NT2/D1 (cell line): ENCODE results near the gene FANCM.
"Not testable (repeated sequence)": the region's sequence is repeated elsewhere in the genome, so short reads cannot be mapped to it uniquely, and the experiment has no call there.

Source experiments
- DNase-seq: peaks from one replicate; pipeline ENCODE4 v3.0.0-alpha.2; 2011; ENCODE audit warnings: low read depth, low spot score
- H3K27me3 ChIP-seq: 2 replicates; pipeline ENCODE4 v1.6.0; 2011; ENCODE audit warnings: mild to moderate bottlenecking; ENCODE audit not compliant: insufficient read length, insufficient read depth
- H3K36me3 ChIP-seq: 2 replicates; pipeline ENCODE4 v1.6.1; 2011; ENCODE audit warnings: mild to moderate bottlenecking, low read length, mixed read lengths; ENCODE audit not compliant: insufficient read depth, insufficient read length
- H3K4me1 ChIP-seq: 2 replicates; pipeline ENCODE4 v1.5.1; 2011; ENCODE audit not compliant: insufficient read depth, insufficient read length
- H3K4me3 ChIP-seq: 2 replicates; pipeline ENCODE4 v1.5.1; 2011; ENCODE audit warnings: low read depth; ENCODE audit not compliant: insufficient read length
- H3K9ac ChIP-seq: 2 replicates; pipeline ENCODE4 v1.6.0; 2011; ENCODE audit warnings: low read depth; ENCODE audit not compliant: insufficient read length
- H3K9me3 ChIP-seq: 2 replicates; pipeline ENCODE4 v1.5.1; 2011; ENCODE audit warnings: mild to moderate bottlenecking, low read length; ENCODE audit not compliant: insufficient read depth
- SUZ12 ChIP-seq: IDR thresholded peaks from 2 replicates; pipeline ENCODE4 v1.6.1; 2011; ENCODE audit not compliant: insufficient read length, insufficient read depth; ENCODE audit errors: extremely low read depth
- YY1 ChIP-seq: IDR thresholded peaks from 2 replicates; pipeline ENCODE4 v1.6.1; 2011; ENCODE audit not compliant: insufficient read length, insufficient read depth
- ZNF274 ChIP-seq: IDR thresholded peaks from 2 replicates; pipeline ENCODE4 v1.6.1; 2011; ENCODE audit warnings: mild to moderate bottlenecking, low read depth, low read length

Gene FANCM

DNA sequence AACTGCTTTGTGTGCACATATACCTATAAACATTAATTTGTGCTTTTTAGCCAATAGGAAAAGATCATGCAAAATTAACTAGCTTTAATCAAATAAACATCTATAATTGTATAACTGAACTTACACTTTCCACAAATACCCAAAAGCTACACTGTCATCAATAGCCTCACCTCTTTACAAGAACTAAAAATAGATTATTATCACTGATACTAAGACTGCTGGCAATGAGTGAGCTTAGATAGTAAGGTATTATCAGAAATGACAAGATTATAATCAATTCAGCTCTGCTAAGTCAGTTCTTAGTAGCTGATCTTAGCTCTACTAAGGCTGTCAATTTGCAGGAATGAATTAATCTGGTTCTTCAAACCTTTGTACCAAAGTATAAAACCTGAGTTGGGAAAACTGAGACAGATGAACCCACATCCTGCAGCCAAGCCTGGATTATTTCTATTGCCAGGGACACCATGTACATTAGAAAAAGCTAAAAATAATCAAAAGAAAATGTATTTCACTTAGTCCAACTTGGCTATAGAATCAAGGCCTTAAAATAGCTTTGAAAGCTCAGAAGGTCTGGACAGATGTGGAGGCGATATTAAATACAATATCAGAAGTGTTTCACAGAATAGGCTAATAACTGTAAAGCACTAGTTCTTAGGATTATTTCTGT, 6.6 kb upstream of the FANCM start:
- H3K9me3 ChIP-seq: no peaks in the 10 kb centered on the region
- TF ChIP-seq YY1 (no peak), SUZ12 (no peak), ZNF274 (no peak)
- H3K9ac ChIP-seq: no peak overlapping the region
- H3K4me3 ChIP-seq: no peak overlapping the region
- DNase-seq: no peak
- H3K36me3 ChIP-seq: peaks cover 46% of the 10 kb centered on the region
- no peaks in the 10 kb centered on the region for H3K27me3 ChIP-seq
- no peaks in the 10 kb centered on the region for H3K4me1 ChIP-seq

DNA sequence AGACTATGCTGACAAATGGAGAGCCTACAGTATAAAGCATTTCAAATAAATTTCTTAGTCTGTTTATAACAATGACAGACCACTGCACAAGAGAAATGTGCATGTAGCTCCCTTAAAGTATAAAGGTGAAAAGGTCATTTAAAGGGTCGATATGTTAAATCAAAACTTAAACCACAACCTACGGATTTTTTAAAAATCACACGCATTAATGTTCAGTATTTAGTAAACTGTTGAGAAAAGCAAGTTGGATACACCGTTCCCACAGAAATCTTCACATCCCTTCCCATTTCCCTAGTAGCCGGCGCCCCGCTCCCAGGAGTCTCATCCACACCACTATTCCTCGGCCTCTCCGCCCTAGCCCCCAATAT, 2.1 kb upstream of the FANCM start:
- peaks cover 22% of the 10 kb centered on the region for H3K36me3 ChIP-seq
- H3K9me3 ChIP-seq: no peaks in the 10 kb centered on the region
- peak overlapping the region; percentile 93 for H3K9ac ChIP-seq
- TF ChIP-seq SUZ12 (no peak), YY1 (no peak), ZNF274 (no peak)
- no peaks in the 10 kb centered on the region for H3K4me1 ChIP-seq
- no peak for DNase-seq
- H3K4me3 ChIP-seq: peak overlapping the region; percentile 79
- H3K27me3 ChIP-seq: no peaks in the 10 kb centered on the region

- peak within 1 kb of the TSS; percentile 79 for H3K4me3 ChIP-seq
- H3K36me3 ChIP-seq: peaks cover 17% of the 10 kb centered on the region
- DNase-seq: peak; percentile 92
- H3K4me1 ChIP-seq: no peaks in the 10 kb centered on the region
- H3K9me3 ChIP-seq: no peaks in the 10 kb centered on the region
- H3K27me3 ChIP-seq: no peaks in the 10 kb centered on the region
- TF ChIP-seq YY1: peak; percentile 44
- TF ChIP-seq ZNF274: no peak
- TF ChIP-seq SUZ12: no peak
- H3K9ac ChIP-seq: peak within 1 kb of the TSS; percentile 93
Measured at GRCh38 chr14:45134051-45134958, 1.4 kb upstream of the FANCM start, which contains the start of gene FKBP3. Gene FKBP3 (minus strand): TSS chr14:45134481. CDS start chr14:45134456, 25 bp downstream.

DNA sequence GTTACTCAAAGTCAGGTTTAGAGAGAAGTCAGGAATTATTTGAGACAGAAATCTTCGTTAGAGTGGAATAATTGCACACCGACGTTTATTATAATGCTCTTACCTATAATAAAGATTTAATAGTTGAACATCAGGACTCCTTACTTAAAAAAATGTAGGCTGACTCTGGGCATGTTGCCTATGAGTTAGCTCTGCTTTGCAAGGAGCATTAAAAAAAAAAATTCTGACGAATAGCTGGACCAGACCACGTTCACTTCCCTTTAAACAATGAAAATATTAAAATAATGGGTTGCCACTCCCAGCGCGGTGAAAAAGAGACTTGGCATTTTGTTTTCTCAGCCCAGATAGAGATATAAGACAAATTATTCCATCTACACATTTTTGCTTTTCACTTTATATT, 574 bp upstream of the FANCM start:
- DNase-seq: no peak
- no peak for TF ChIP-seq SUZ12
- TF ChIP-seq ZNF274: no peak
- TF ChIP-seq YY1: no peak

GRCh38 chr14:45136399-45136798, 669 bp downstream of the FANCM start:
- no peaks in the 10 kb centered on the region for H3K27me3 ChIP-seq
- DNase-seq: no peak
- H3K4me3 ChIP-seq: peak overlapping the region; percentile 91
- no peaks in the 10 kb centered on the region for H3K4me1 ChIP-seq
- H3K9me3 ChIP-seq: no peaks in the 10 kb centered on the region
- peaks cover 9% of the 10 kb centered on the region for H3K36me3 ChIP-seq
- H3K9ac ChIP-seq: peak overlapping the region; percentile 95
- TF ChIP-seq SUZ12: no peak
- TF ChIP-seq YY1: no peak
- TF ChIP-seq ZNF274: no peak

More for the DNA sequence above, 574 bp upstream of the FANCM start:
- Histone ChIP-seq H3K9ac (peak overlapping the region; percentile 33), H3K4me1 (no peaks in the 10 kb centered on the region), H3K36me3 (peaks cover 12% of the 10 kb centered on the region), H3K4me3 (peak overlapping the region; percentile 42), H3K27me3 (no peaks in the 10 kb centered on the region), H3K9me3 (no peaks in the 10 kb centered on the region)

GRCh38 chr14:45140661-45141187, 5.0 kb downstream of the FANCM start:
- no peak for TF ChIP-seq SUZ12
- no peak for TF ChIP-seq YY1
- no peak for TF ChIP-seq ZNF274
- Histone ChIP-seq H3K27me3 (no peaks in the 10 kb centered on the region), H3K4me1 (no peaks in the 10 kb centered on the region), H3K9me3 (no peaks in the 10 kb centered on the region), H3K36me3 (peaks cover 14% of the 10 kb centered on the region), H3K9ac (no peak overlapping the region), H3K4me3 (no peak overlapping the region)
- DNase-seq: no peak

DNA sequence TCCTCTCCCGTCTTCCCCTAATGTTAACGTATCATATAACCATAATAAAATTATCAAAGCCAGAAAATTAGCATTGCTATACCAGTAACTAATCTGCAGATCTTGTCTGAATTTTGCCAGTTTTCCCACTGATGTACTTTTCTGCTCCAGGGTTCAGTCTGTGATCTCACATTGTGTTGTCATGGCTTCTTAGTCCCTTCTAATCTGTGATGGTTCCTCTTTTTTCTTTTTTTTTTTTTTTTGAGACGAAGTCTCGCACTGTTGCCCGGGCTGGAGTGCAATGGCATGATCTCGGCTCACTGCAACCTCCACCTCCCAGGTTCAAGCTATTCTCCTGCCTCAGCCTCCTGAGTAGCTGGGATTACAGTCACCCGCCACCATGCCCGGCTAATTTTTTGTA, 6.4 kb downstream of the FANCM start:
- DNase-seq, H3K9ac ChIP-seq, H3K4me3 ChIP-seq, H3K27me3 ChIP-seq, H3K4me1 ChIP-seq, H3K9me3 ChIP-seq: not testable (repeated sequence)
- H3K36me3 ChIP-seq: peaks cover 14% of the 10 kb centered on the region
